ENCODE results near the gene KCTD21. TPM values are rescaled to one million over a fixed set of nuclear protein-coding genes. Genes with fewer than 3 reads are reported as not detected.
"Not testable (repeated sequence)": the region's sequence is repeated elsewhere in the genome, so short reads cannot be mapped to it uniquely, and the experiment has no call there.

The KCTD21 gene
- total RNA-seq, 1 experiment from 2014 or later = 10.2 TPM

GRCh38 chr11:78179459-78180071, 8.9 kb downstream of the KCTD21 start:
- TF ChIP-seq CTCF (IDR thresholded peaks at IDR 0.05; ENCODE audit: unreplicated experiment) = no peak
- Mint-ChIP-seq H3K4me1 (ENCODE audit: insufficient read depth, unreplicated experiment) (peaks cover 16% of the 10 kb centered on the region), H3K4me3 (ENCODE audit: unreplicated experiment) (no peak overlapping the region), H3K9me3 (ENCODE audit: unreplicated experiment) (no peaks in the 10 kb centered on the region), H3K36me3 (ENCODE audit: insufficient read depth, unreplicated experiment) (peaks cover 36% of the 10 kb centered on the region), H3K27ac (ENCODE audit: low read depth, unreplicated experiment) (no peak overlapping the region), H3K27me3 (ENCODE audit: insufficient read depth, unreplicated experiment) (no peaks in the 10 kb centered on the region)
- BruUV-seq (replicated peaks) = no TSS peak
- intact Hi-C loops (cut with micrococcal nuclease) = no loop called here
- ChIA-PET CTCF (no interaction called here), POLR2A (interaction anchor here (1.1 kb wide), 1 partner anchor 69 kb away, joined by 3 read pairs; no protein-coding TSS in a partner anchor)
- DNase-seq (ENCODE audit: unreplicated experiment) = peak; percentile 68

GRCh38 chr11:78177216-78177615, 11.2 kb downstream of the KCTD21 start:
- peaks cover 16% of the 10 kb centered on the region for H3K4me1 Mint-ChIP-seq (ENCODE audit: insufficient read depth, unreplicated experiment)
- ChIA-PET POLR2A (no interaction called here), CTCF (no interaction called here)
- H3K27ac Mint-ChIP-seq (ENCODE audit: low read depth, unreplicated experiment) = no peak overlapping the region
- no peak for DNase-seq (ENCODE audit: unreplicated experiment)
- intact Hi-C loops (cut with micrococcal nuclease) = no loop called here
- TF ChIP-seq CTCF (IDR thresholded peaks at IDR 0.05; ENCODE audit: unreplicated experiment) = no peak
- no peaks in the 10 kb centered on the region for H3K9me3 Mint-ChIP-seq (ENCODE audit: unreplicated experiment)
- peaks cover 45% of the 10 kb centered on the region for H3K36me3 Mint-ChIP-seq (ENCODE audit: insufficient read depth, unreplicated experiment)
- no peaks in the 10 kb centered on the region for H3K27me3 Mint-ChIP-seq (ENCODE audit: insufficient read depth, unreplicated experiment)
- no peak overlapping the region for H3K4me3 Mint-ChIP-seq (ENCODE audit: unreplicated experiment)
- BruUV-seq (replicated peaks) = no TSS peak

- no peak for DNase-seq (ENCODE audit: unreplicated experiment)
- Mint-ChIP-seq H3K27ac (ENCODE audit: low read depth, unreplicated experiment) (no peak overlapping the region), H3K4me1 (ENCODE audit: insufficient read depth, unreplicated experiment) (peaks cover 16% of the 10 kb centered on the region), H3K4me3 (ENCODE audit: unreplicated experiment) (no peak overlapping the region), H3K9me3 (ENCODE audit: unreplicated experiment) (no peaks in the 10 kb centered on the region), H3K27me3 (ENCODE audit: insufficient read depth, unreplicated experiment) (no peaks in the 10 kb centered on the region), H3K36me3 (ENCODE audit: insufficient read depth, unreplicated experiment) (peaks cover 47% of the 10 kb centered on the region)
- TF ChIP-seq CTCF (IDR thresholded peaks at IDR 0.05; ENCODE audit: unreplicated experiment) = no peak
- ChIA-PET POLR2A (no interaction called here), CTCF (no interaction called here)
- BruUV-seq (replicated peaks) = no TSS peak
- intact Hi-C loops (cut with micrococcal nuclease) = no loop called here
Measured at GRCh38 chr11:78176605-78177141, 11.8 kb downstream of the KCTD21 start.

- H3K27ac Mint-ChIP-seq (ENCODE audit: low read depth, unreplicated experiment); DNase-seq (ENCODE audit: unreplicated experiment); H3K27me3 Mint-ChIP-seq (ENCODE audit: insufficient read depth, unreplicated experiment); H3K4me3 Mint-ChIP-seq (ENCODE audit: unreplicated experiment); H3K9me3 Mint-ChIP-seq (ENCODE audit: unreplicated experiment); CTCF ChIA-PET; intact Hi-C loops (cut with micrococcal nuclease); BruUV-seq (replicated peaks): not testable (repeated sequence)
- Mint-ChIP-seq H3K36me3 (ENCODE audit: insufficient read depth, unreplicated experiment) (peaks cover 53% of the 10 kb centered on the region), H3K4me1 (ENCODE audit: insufficient read depth, unreplicated experiment) (peaks cover 10% of the 10 kb centered on the region)
- POLR2A ChIA-PET = interaction anchor here (0.9 kb wide), 1 partner anchor 21 kb away, joined by 4 read pairs; no protein-coding TSS in a partner anchor
Measured at GRCh38 chr11:78175862-78176261, 12.6 kb downstream of the KCTD21 start.

Measured in MCF 10A (cell line).